Calu3 (cell line): Measurements from ENCODE around the gene OLFM1. TPM values are rescaled to one million over a fixed set of nuclear protein-coding genes. Genes with fewer than 3 reads are reported as not detected.

ENCODE experiments used
- BruUV-seq: library from RNA; stranded (reverse); fragments of 400-500 nt; replicated peaks from 2 replicates; lab custom pipeline; 2021; lab: Mats Ljungman, UMichigan
- CTCF ChIA-PET: fragments of 300-600 bp; sonication (Branson Sonifier 250); formaldehyde crosslinking; loops from one replicate; lab custom pipeline; 2022; ENCODE audit warnings: antibody characterized with exemption; lab: Charles Lee
- DNase-seq: peaks from one replicate; pipeline ENCODE4 v3.0.0; 2022
- H3K27ac Mint-ChIP-seq: one replicate; pipeline ENCODE4 v1.8.0; 2022; ENCODE audit warnings: mixed read lengths; ENCODE audit not compliant: unreplicated experiment
- H3K27me3 Mint-ChIP-seq: one replicate; pipeline ENCODE4 v1.8.0; 2022; ENCODE audit warnings: mixed read lengths; ENCODE audit not compliant: unreplicated experiment
- H3K36me3 Mint-ChIP-seq: one replicate; pipeline ENCODE4 v1.8.0; 2022; ENCODE audit warnings: mild to moderate bottlenecking, moderate library complexity, mixed read lengths; ENCODE audit not compliant: insufficient read depth, unreplicated experiment
- H3K4me1 Mint-ChIP-seq: one replicate; pipeline ENCODE4 v1.8.0; 2022; ENCODE audit warnings: mild to moderate bottlenecking, low read depth, mixed read lengths; ENCODE audit not compliant: unreplicated experiment
- H3K4me3 Mint-ChIP-seq: one replicate; pipeline ENCODE4 v1.8.0; 2022; ENCODE audit warnings: mild to moderate bottlenecking, low read depth, moderate library complexity, mixed read lengths; ENCODE audit not compliant: unreplicated experiment
- H3K9me3 Mint-ChIP-seq: one replicate; pipeline ENCODE4 v1.8.0; 2022; ENCODE audit warnings: low read depth, mixed read lengths; ENCODE audit not compliant: unreplicated experiment
- intact Hi-C: fragments of 100-400 bp; cut with micrococcal nuclease; formaldehyde crosslinking; loops from one replicate; pipeline ENCODE4 v1.10.0; 2022; ENCODE audit not compliant: unreplicated experiment
- total RNA-seq: library from RNA; stranded (reverse); gene quantifications from 2 replicates; pipeline ENCODE4 v1.2.3, GENCODE V29; 2022
- TF ChIP-seq, protein P1 (sequence below): fragments of 200-600 bp; IDR thresholded peaks from one replicate; pipeline ENCODE4 v1.8.0; 2022; ENCODE audit warnings: antibody characterized with exemption; ENCODE audit not compliant: unreplicated experiment

Gene OLFM1
- total RNA-seq, 1 experiment from 2014 or later = 5.5 TPM

GRCh38 chr9:135090547-135090946, 3.1 kb downstream of the OLFM1 start:
- BruUV-seq = no TSS peak
- peaks cover 9% of the 10 kb centered on the region for H3K4me1 Mint-ChIP-seq
- H3K27me3 Mint-ChIP-seq = peaks cover 28% of the 10 kb centered on the region
- intact Hi-C loops = no loop called here
- no peaks in the 10 kb centered on the region for H3K36me3 Mint-ChIP-seq
- TF ChIP-seq, protein P1, sequence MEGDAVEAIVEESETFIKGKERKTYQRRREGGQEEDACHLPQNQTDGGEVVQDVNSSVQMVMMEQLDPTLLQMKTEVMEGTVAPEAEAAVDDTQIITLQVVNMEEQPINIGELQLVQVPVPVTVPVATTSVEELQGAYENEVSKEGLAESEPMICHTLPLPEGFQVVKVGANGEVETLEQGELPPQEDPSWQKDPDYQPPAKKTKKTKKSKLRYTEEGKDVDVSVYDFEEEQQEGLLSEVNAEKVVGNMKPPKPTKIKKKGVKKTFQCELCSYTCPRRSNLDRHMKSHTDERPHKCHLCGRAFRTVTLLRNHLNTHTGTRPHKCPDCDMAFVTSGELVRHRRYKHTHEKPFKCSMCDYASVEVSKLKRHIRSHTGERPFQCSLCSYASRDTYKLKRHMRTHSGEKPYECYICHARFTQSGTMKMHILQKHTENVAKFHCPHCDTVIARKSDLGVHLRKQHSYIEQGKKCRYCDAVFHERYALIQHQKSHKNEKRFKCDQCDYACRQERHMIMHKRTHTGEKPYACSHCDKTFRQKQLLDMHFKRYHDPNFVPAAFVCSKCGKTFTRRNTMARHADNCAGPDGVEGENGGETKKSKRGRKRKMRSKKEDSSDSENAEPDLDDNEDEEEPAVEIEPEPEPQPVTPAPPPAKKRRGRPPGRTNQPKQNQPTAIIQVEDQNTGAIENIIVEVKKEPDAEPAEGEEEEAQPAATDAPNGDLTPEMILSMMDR = no peak
- H3K4me3 Mint-ChIP-seq = no peak overlapping the region
- no peak overlapping the region for H3K27ac Mint-ChIP-seq
- peaks cover 6% of the 10 kb centered on the region for H3K9me3 Mint-ChIP-seq
- CTCF ChIA-PET = no interaction called here
- no peak for DNase-seq

GRCh38 chr9:135091545-135091944, 4.1 kb downstream of the OLFM1 start:
- H3K27me3 Mint-ChIP-seq = peaks cover 18% of the 10 kb centered on the region
- CTCF ChIA-PET = no interaction called here
- TF ChIP-seq, protein P1 = no peak
- no peak overlapping the region for H3K4me3 Mint-ChIP-seq
- BruUV-seq = no TSS peak
- DNase-seq = no peak
- peaks cover 6% of the 10 kb centered on the region for H3K9me3 Mint-ChIP-seq
- no peaks in the 10 kb centered on the region for H3K4me1 Mint-ChIP-seq
- no peak overlapping the region for H3K27ac Mint-ChIP-seq
- no peaks in the 10 kb centered on the region for H3K36me3 Mint-ChIP-seq
- intact Hi-C loops = no loop called here

- Mint-ChIP-seq H3K27me3 (peaks cover 15% of the 10 kb centered on the region), H3K9me3 (peaks cover 6% of the 10 kb centered on the region), H3K4me3 (no peak overlapping the region), H3K36me3 (no peaks in the 10 kb centered on the region), H3K4me1 (no peaks in the 10 kb centered on the region), H3K27ac (no peak overlapping the region)
- CTCF ChIA-PET = no interaction called here
- no peak for DNase-seq
- TF ChIP-seq, protein P1 = no peak
- intact Hi-C loops = no loop called here
- no TSS peak for BruUV-seq
Observed at GRCh38 chr9:135093111-135093510, 5.6 kb downstream of the OLFM1 start.

DNA sequence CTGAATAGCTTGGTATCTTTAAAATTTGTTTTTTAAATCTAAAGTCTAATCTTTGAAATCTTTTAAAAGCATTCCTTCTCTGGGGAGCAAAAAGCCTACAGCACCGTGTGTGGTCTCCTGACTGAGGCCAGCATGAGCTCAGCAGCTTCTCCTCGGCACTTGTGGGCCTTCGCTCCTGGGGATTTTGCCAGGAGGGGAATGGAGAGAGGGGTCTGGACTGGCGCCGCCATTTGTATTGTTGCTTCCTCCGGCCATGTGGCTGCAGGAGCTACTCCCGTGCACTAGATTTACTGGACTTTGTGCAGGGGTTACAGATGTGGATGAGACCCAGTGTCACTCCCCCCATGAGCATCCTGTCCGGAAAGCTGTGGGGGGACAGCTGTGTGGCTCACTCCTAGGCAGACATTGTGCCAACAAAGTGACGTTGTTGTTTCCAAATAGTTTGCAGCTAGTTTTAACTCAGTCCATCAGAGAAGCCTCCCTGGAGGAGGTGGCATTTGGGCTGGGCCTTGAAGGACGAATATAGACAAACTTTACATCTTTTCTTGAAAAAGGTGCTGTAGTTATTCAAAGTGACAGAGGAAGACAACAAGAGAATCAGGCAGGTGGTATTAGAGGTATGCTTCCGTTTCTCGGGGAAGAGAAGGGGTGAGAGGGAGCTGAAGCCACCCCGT, 6.6 kb downstream of the OLFM1 start:
- no peak for DNase-seq
- Mint-ChIP-seq H3K27ac (no peak overlapping the region), H3K36me3 (no peaks in the 10 kb centered on the region), H3K4me3 (no peak overlapping the region), H3K27me3 (peaks cover 15% of the 10 kb centered on the region), H3K4me1 (no peaks in the 10 kb centered on the region), H3K9me3 (peaks cover 6% of the 10 kb centered on the region)
- BruUV-seq = no TSS peak
- intact Hi-C loops = no loop called here
- TF ChIP-seq, protein P1 = no peak
- CTCF ChIA-PET = no interaction called here
